Brain microvascular endothelial cell (primary cell): ENCODE measurements around the gene TYK2.

Experiments
- DNase-seq: peaks from one replicate; pipeline ENCODE4 v3.0.0-alpha.2; 2020
- H3K27ac ChIP-seq: fragments of 250-450 bp; sonication (Bioruptor Pico); 2 replicates; pipeline ENCODE4 v1.5.1; 2020; ENCODE audit warnings: mild to moderate bottlenecking, moderate library complexity
- H3K27me3 ChIP-seq: fragments of 250-450 bp; sonication (Bioruptor Pico); replicated peaks from 2 replicates; pipeline ENCODE4 v1.5.1; 2020; ENCODE audit warnings: mild to moderate bottlenecking
- H3K36me3 ChIP-seq: fragments of 250-450 bp; sonication (Bioruptor Pico); replicated peaks from 2 replicates; pipeline ENCODE4 v1.5.1; 2020; ENCODE audit warnings: mild to moderate bottlenecking
- H3K4me3 ChIP-seq: 2 replicates; pipeline ENCODE4 v1.5.1; 2011; ENCODE audit warnings: low read depth, mild to moderate bottlenecking, control low read depth, low read length, moderate library complexity
- in situ Hi-C: cut with HindIII; loops from 2 replicates; pipeline ENCODE4 v1.10.0; 2017; ENCODE audit warnings: low sequenced_read_pairs, low pct_ligation_motif_present
- TF ChIP-seq, protein P1 (sequence below): IDR thresholded peaks from 2 replicates; pipeline ENCODE4 v1.5.1; 2011; ENCODE audit warnings: low read depth, mild to moderate bottlenecking, moderate library complexity, low read length, control low read depth, inconsistent platforms; ENCODE audit errors: missing control alignments

TYK2 gene

DNA sequence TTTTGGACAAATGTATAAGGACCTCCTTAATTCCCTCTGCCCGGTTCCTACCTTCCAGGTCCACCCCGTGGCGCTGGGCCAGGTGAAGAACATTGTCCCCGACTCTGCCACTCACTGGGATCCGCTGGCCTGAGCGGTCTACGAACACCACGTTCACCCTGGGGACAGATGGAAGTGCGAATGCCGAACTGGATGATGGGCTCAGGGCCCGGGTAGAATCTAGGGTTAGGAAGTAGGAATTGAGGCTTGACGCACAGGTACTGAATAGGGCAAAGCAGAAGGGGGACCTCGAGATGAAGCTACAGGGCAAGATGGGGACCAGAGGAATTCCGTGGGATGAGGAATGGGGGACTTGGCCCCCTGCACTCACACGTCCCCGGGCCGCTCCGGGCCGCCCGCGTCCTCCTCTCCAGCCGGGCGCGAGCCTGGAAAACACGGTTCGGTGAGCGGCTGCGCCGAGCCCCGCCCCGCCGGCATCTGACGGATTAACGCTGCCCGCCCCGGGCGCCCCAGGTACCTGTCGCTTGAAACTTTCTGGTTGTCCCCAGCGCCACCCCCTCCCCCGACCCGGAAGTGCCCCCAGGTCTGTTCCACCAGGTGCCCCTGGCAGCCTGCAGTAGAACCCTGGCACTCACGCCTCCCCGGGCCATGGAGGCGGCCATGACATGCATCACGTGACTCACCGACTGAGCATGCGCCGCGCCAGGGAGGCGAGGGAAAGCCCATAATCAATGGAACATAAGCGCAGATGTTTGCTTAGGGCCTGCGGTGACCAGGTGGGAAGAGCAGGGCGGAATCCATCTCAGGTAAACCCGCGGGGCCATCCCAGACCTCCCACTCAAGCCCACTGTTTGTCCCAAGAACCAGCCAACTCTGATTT lies 64.8 kb downstream of the TYK2 start, which contains the start of gene FDX2:
FDX2 (minus strand) TSS at position 681 of the 880 bp plus-strand sequence; CDS start at position 662, 19 bp downstream.
- H3K4me3 ChIP-seq: peak within 1 kb of the TSS; percentile 83
- no peak within 1 kb of the TSS for H3K27ac ChIP-seq
- in situ Hi-C loops: no loop called here
- TF ChIP-seq, protein P1, sequence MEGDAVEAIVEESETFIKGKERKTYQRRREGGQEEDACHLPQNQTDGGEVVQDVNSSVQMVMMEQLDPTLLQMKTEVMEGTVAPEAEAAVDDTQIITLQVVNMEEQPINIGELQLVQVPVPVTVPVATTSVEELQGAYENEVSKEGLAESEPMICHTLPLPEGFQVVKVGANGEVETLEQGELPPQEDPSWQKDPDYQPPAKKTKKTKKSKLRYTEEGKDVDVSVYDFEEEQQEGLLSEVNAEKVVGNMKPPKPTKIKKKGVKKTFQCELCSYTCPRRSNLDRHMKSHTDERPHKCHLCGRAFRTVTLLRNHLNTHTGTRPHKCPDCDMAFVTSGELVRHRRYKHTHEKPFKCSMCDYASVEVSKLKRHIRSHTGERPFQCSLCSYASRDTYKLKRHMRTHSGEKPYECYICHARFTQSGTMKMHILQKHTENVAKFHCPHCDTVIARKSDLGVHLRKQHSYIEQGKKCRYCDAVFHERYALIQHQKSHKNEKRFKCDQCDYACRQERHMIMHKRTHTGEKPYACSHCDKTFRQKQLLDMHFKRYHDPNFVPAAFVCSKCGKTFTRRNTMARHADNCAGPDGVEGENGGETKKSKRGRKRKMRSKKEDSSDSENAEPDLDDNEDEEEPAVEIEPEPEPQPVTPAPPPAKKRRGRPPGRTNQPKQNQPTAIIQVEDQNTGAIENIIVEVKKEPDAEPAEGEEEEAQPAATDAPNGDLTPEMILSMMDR: no peak
- peak; percentile 68 for DNase-seq
- H3K27me3 ChIP-seq: no peaks in the 10 kb centered on the region
- H3K36me3 ChIP-seq: peaks cover 27% of the 10 kb centered on the region

DNA sequence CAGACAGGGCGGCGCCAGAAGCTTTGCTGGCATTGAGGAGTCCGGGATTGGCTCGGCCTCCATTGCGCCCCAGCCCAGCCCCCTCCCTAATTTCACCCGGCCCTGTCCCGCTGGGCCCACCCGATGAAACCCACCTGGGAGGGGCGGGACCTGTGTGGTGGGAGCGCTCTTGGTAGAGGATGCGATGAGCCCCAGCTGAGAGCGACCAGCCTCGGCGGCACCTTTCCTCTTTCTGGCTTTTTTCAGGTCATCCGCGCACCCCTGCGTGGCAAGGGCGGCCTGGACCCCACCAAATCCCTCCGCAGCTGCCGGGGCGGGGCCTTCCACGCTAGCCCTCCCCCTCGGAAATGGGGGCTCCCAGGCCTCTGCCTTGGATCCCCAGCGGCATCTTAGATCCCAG lies 70.9 kb downstream of the TYK2 start, which contains the start of gene ZGLP1:
ZGLP1 (minus strand) TSS at position 393 of the 400 bp plus-strand sequence.
- in situ Hi-C loops: no loop called here
- Histone ChIP-seq H3K27me3 (no peaks in the 10 kb centered on the region), H3K36me3 (peaks cover 5% of the 10 kb centered on the region)

DNA sequence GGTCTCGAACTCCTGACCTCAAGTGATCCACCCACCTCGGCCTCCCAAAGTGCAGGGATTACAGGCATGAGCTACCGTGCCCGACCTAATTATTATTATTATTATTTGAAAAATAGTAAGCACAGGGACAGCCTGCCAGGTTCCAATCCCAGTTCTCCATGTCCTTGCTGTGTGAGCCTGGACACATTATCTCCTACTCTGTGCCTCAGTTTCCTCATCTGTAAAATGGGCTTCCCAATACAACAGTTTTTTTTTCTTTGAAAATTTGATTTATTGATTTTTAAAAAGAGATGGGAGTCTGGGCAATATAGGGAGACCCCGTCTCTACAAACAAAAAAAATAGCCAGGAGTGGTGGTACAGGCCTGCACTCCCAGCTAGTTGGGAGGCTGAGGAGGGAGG lies 74.0 kb downstream of the TYK2 start:
- H3K27ac ChIP-seq: no peak overlapping the region

More for the DNA sequence above, 70.9 kb downstream of the TYK2 start, which contains the start of gene ZGLP1:
- Histone ChIP-seq H3K27ac (no peak within 1 kb of the TSS), H3K4me3 (no peak within 1 kb of the TSS)
- TF ChIP-seq, protein P1: no peak
- DNase-seq: no peak

DNA sequence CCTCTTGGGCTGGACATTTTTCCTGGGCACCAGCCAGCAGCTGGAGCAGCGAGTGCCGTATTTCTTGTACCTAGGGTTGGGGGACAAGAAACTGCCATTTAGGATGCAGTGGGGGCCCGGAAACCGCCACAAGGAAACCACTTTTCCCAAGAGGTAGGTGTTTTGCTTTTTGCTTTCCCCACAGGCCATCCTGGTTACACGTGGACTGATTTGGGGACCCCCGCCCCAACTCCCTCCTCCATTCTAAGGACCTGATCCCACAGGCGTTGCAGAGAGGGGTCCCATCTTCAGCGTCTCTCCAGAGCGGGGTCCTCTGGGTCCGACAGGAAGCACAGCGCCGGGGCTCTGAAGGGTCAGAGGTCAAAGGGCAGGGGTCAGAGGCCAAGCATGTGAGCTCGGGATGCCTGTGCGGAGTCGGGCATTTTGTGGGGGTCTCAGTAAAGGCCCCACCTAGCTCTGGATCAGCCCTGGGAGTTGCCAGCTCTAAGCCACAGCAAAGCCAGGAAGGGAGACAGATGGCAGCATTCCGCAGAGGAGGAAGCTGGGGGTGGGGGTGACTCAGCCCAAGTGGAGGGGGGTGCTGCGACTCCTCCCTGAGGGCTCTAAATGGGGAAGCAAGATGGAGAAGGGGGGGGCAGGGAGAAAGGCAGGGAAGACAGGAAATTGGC lies 75.1 kb downstream of the TYK2 start:
- TF ChIP-seq, protein P1: no peak
- in situ Hi-C loops: no loop called here
- peaks cover 4% of the 10 kb centered on the region for H3K36me3 ChIP-seq
- no peak overlapping the region for H3K4me3 ChIP-seq
- peak; percentile 40 for DNase-seq
- no peak overlapping the region for H3K27ac ChIP-seq
- H3K27me3 ChIP-seq: no peaks in the 10 kb centered on the region

More for the DNA sequence above, 74.0 kb downstream of the TYK2 start:
- Histone ChIP-seq H3K27me3 (no peaks in the 10 kb centered on the region), H3K36me3 (peaks cover 5% of the 10 kb centered on the region), H3K4me3 (no peak overlapping the region)
- in situ Hi-C loops: no loop called here
- TF ChIP-seq, protein P1: no peak
- DNase-seq: no peak
